IMR-90 (cell line): ENCODE data around the gene CCNK. TPM values are rescaled to one million over a fixed set of nuclear protein-coding genes. Genes with fewer than 3 reads are reported as not detected.

Source experiments
- ATAC-seq: fragments of 200-7000 bp; cut with Tn5 transposase; 2 replicates; pipeline ENCODE4 v1.9.1; 2020; ENCODE audit warnings: low read depth, mild to moderate bottlenecking, moderate library complexity
- BruUV-seq: library from RNA; stranded (reverse); fragments of 400-500 nt; replicated peaks from 2 replicates; lab custom pipeline; 2021; lab: Mats Ljungman, UMichigan
- CTCF ChIA-PET: fragments of 300-600 bp; formaldehyde crosslinking; extraction: SDS; loops from one replicate; lab custom pipeline; 2021; ENCODE audit warnings: antibody characterized with exemption; lab: Yijun Ruan, JAX
- POLR2A ChIA-PET: fragments of 300-600 bp; sonication (Branson Sonifier 250); formaldehyde crosslinking; loops from one replicate; lab custom pipeline; 2022; ENCODE audit warnings: antibody characterized with exemption; ENCODE audit not compliant: unreplicated experiment; lab: Charles Lee
- DNase-seq: peaks from one replicate; pipeline ENCODE4 v3.0.0; 2013
- H2AFZ ChIP-seq: replicated peaks from 2 replicates; pipeline ENCODE3; 2013; ENCODE audit warnings: low read length, mild to moderate bottlenecking; ENCODE audit not compliant: poor library complexity
- H2AK5ac ChIP-seq: 2 replicates; pipeline ENCODE4 v1.6.1; 2013; ENCODE audit warnings: low read depth, low read length, inconsistent platforms
- H2AK9ac ChIP-seq: replicated peaks from 2 replicates; pipeline ENCODE3; 2013; ENCODE audit warnings: mild to moderate bottlenecking, low read depth, low read length, moderate library complexity; ENCODE audit not compliant: poor library complexity
- H2BK120ac ChIP-seq: 2 replicates; pipeline ENCODE4 v1.6.1; 2013; ENCODE audit warnings: low read depth, low read length, inconsistent platforms
- H2BK15ac ChIP-seq: 3 replicates; pipeline ENCODE4 v1.6.1; 2013; ENCODE audit warnings: low read depth, low read length, inconsistent platforms
- H2BK20ac ChIP-seq: 2 replicates; pipeline ENCODE4 v1.6.1; 2013; ENCODE audit warnings: low read depth, mild to moderate bottlenecking, inconsistent platforms, low read length, moderate library complexity
- H2BK5ac ChIP-seq: 2 replicates; pipeline ENCODE4 v1.6.1; 2013; ENCODE audit warnings: mild to moderate bottlenecking, low read depth, low read length, inconsistent platforms; ENCODE audit not compliant: poor library complexity, severe bottlenecking
- H3K14ac ChIP-seq: replicated peaks from 2 replicates; pipeline ENCODE4 v1.6.1; 2013; ENCODE audit warnings: low read depth, low read length, inconsistent platforms
- H3K18ac ChIP-seq: 2 replicates; pipeline ENCODE4 v1.6.1; 2013; ENCODE audit warnings: low read depth, low read length, control low read depth
- H3K23ac ChIP-seq: 2 replicates; pipeline ENCODE4 v1.6.1; 2013; ENCODE audit warnings: low read depth, low read length, inconsistent platforms
- H3K27ac ChIP-seq: 2 replicates; pipeline ENCODE4 v1.5.1; 2013; ENCODE audit warnings: mild to moderate bottlenecking, control low read depth, low read length; ENCODE audit not compliant: insufficient read depth
- H3K27me3 ChIP-seq: 2 replicates; pipeline ENCODE4 v1.6.1; 2013; ENCODE audit warnings: low read length; ENCODE audit not compliant: control insufficient read depth, insufficient read depth
- H3K36me3 ChIP-seq: 2 replicates; pipeline ENCODE4 v1.6.1; 2013; ENCODE audit warnings: low read length, mixed read lengths; ENCODE audit not compliant: control insufficient read depth, insufficient read depth
- H3K4ac ChIP-seq: 2 replicates; pipeline ENCODE4 v1.6.1; 2013; ENCODE audit warnings: low read depth, low read length, inconsistent platforms
- H3K4me1 ChIP-seq: 2 replicates; pipeline ENCODE4 v1.6.1; 2013; ENCODE audit warnings: low read length, mixed read lengths; ENCODE audit not compliant: control insufficient read depth, insufficient read depth
- H3K4me2 ChIP-seq: 2 replicates; pipeline ENCODE4 v1.6.1; 2013; ENCODE audit warnings: low read depth, mild to moderate bottlenecking, control low read depth, low read length, moderate library complexity
- H3K4me3 ChIP-seq: 2 replicates; pipeline ENCODE4 v1.5.1; 2013; ENCODE audit warnings: low read depth, mild to moderate bottlenecking, control low read depth, low read length, moderate library complexity; ENCODE audit not compliant: insufficient read depth
- H3K56ac ChIP-seq: 2 replicates; pipeline ENCODE4 v1.6.1; 2013; ENCODE audit warnings: low read length, inconsistent platforms; ENCODE audit not compliant: insufficient read depth; ENCODE audit errors: extremely low read depth
- H3K79me1 ChIP-seq, 2 experiments: 2 replicates each; pipeline ENCODE4 v1.6.1; 2013; ENCODE audit warnings: low read length in 2 of 2, inconsistent platforms in 1 of 2, low read depth in 1 of 2
- H3K9ac ChIP-seq: 2 replicates; pipeline ENCODE4 v1.6.1; 2013; ENCODE audit warnings: low read depth, low read length, control low read depth
- H3K9me1 ChIP-seq: 2 replicates; pipeline ENCODE4 v1.6.1; 2013; ENCODE audit warnings: low read length, inconsistent platforms; ENCODE audit not compliant: insufficient read depth
- H3K9me3 ChIP-seq: 2 replicates; pipeline ENCODE4 v1.6.1; 2013; ENCODE audit warnings: low read length; ENCODE audit not compliant: control insufficient read depth, insufficient read depth
- H4K20me1 ChIP-seq: 2 replicates; pipeline ENCODE4 v1.6.1; 2013; ENCODE audit warnings: low read length, inconsistent platforms; ENCODE audit not compliant: insufficient read depth
- H4K5ac ChIP-seq: 2 replicates; pipeline ENCODE4 v1.6.1; 2013; ENCODE audit warnings: mild to moderate bottlenecking, low read depth, low read length, control low read depth
- H4K8ac ChIP-seq, 2 experiments: 2 replicates each; pipeline ENCODE4 v1.6.1; 2013; ENCODE audit warnings: low read depth in 2 of 2, low read length in 2 of 2, control low read depth in 1 of 2, inconsistent platforms in 1 of 2
- H4K91ac ChIP-seq: 2 replicates; pipeline ENCODE4 v1.6.1; 2013; ENCODE audit warnings: low read depth, low read length, inconsistent platforms; ENCODE audit not compliant: insufficient read depth
- BHLHE40 ChIP-seq: fragments of 150-350 bp; IDR thresholded peaks from 2 replicates; pipeline ENCODE4 v1.6.1; 2016; ENCODE audit warnings: mild to moderate bottlenecking, low read depth, low read length
- CEBPB ChIP-seq: IDR thresholded peaks from 2 replicates; pipeline ENCODE4 v1.6.1; 2012; ENCODE audit warnings: low read depth, low read length, improper control_type of control experiment
- CHD1 ChIP-seq: IDR thresholded peaks from 2 replicates; pipeline ENCODE4 v1.6.1; 2012; ENCODE audit warnings: low read depth, low read length, improper control_type of control experiment
- CTCF ChIP-seq: conservative IDR thresholded peaks from 2 replicates; pipeline ENCODE4 v1.5.1; 2012; ENCODE audit warnings: mild to moderate bottlenecking, low read depth, low read length, improper control_type of control experiment
- ELK1 ChIP-seq: fragments of 150-350 bp; IDR thresholded peaks from 2 replicates; pipeline ENCODE4 v1.6.1; 2016; ENCODE audit warnings: low read depth, mild to moderate bottlenecking, low read length, moderate library complexity, borderline replicate concordance
- FOS ChIP-seq: fragments of 150-350 bp; IDR thresholded peaks from 2 replicates; pipeline ENCODE4 v1.6.1; 2016; ENCODE audit warnings: low read depth, low read length
- MAFK ChIP-seq: IDR thresholded peaks from 2 replicates; pipeline ENCODE4 v1.6.1; 2012; ENCODE audit warnings: low read depth, low read length, improper control_type of control experiment
- MAZ ChIP-seq: IDR thresholded peaks from 2 replicates; pipeline ENCODE4 v1.6.1; 2012; ENCODE audit warnings: low read depth, mild to moderate bottlenecking, low read length, improper control_type of control experiment, moderate library complexity, borderline replicate concordance
- MXI1 ChIP-seq: IDR thresholded peaks from 2 replicates; pipeline ENCODE4 v1.6.1; 2012; ENCODE audit warnings: low read depth, mild to moderate bottlenecking, low read length, moderate library complexity, borderline replicate concordance
- NFE2L2 ChIP-seq: fragments of 150-350 bp; IDR thresholded peaks from 2 replicates; pipeline ENCODE4 v1.6.1; 2016; ENCODE audit warnings: low read depth, mild to moderate bottlenecking, low read length
- POLR2A ChIP-seq: IDR thresholded peaks from 2 replicates; pipeline ENCODE4 v1.6.1; 2012; ENCODE audit warnings: mild to moderate bottlenecking, low read depth, low read length
- RAD21 ChIP-seq: IDR thresholded peaks from 2 replicates; pipeline ENCODE4 v1.6.1; 2012; ENCODE audit warnings: low read length, improper control_type of control experiment
- RCOR1 ChIP-seq: IDR thresholded peaks from 2 replicates; pipeline ENCODE4 v1.6.1; 2012; ENCODE audit warnings: mild to moderate bottlenecking, low read length, improper control_type of control experiment; ENCODE audit not compliant: insufficient replicate concordance
- RFX5 ChIP-seq: IDR thresholded peaks from 2 replicates; pipeline ENCODE4 v1.8.0; 2012; ENCODE audit warnings: low read depth, mild to moderate bottlenecking, low read length, moderate library complexity
- SMC3 ChIP-seq: fragments of 150-350 bp; IDR thresholded peaks from 2 replicates; pipeline ENCODE4 v1.6.1; 2016; ENCODE audit warnings: low read depth, mild to moderate bottlenecking, antibody characterized with exemption, low read length, moderate library complexity
- WGBS, 2 experiments: methylation state at CpG; one replicate each; pipeline versions ENCODE4 v1.1.5 to v1.1.7; 2013; ENCODE audit warnings: missing lambda C conversion rate in 2 of 2; ENCODE audit not compliant: insufficient read length in 1 of 2; ENCODE audit errors: extremely low coverage in 2 of 2; 5-methylcytosine and 5-hydroxymethylcytosine counted together
- dilution Hi-C: fragments of 300-500 bp; cut with HindIII; formaldehyde crosslinking; loops from one replicate; pipeline ENCODE4 v1.14.3; 2018; ENCODE audit warnings: low sequenced_read_pairs; ENCODE audit not compliant: unreplicated experiment
- in situ Hi-C: fragments of 300-500 bp; cut with MboI; formaldehyde crosslinking; loops from 3 replicates; pipeline ENCODE4 v1.14.3; 2019; ENCODE audit warnings: low sequenced_read_pairs, inconsistent platforms, mixed read lengths
- intact Hi-C: fragments of 100-400 bp; cut with micrococcal nuclease; formaldehyde crosslinking; loops from 2 replicates; pipeline ENCODE4 v1.10.0; 2022
- polyA plus RNA-seq, 3 experiments: library from polyadenylated mRNA; depleted of rRNA; stranded (reverse); fragments of >200 nt; gene quantifications; 2 replicates each; pipeline ENCODE4 v1.2.3, GENCODE V29; 2012; ENCODE audit warnings: low replicate concordance in 1 of 3
- total RNA-seq: library from RNA; depleted of rRNA; stranded (reverse); fragments of >200 nt; gene quantifications from 2 replicates; pipeline ENCODE4 v1.2.3, GENCODE V29; 2012
- TF ChIP-seq, protein P1 (sequence below): fragments of 150-350 bp; IDR thresholded peaks from 2 replicates; pipeline ENCODE4 v1.6.1; 2017; ENCODE audit warnings: mild to moderate bottlenecking, antibody characterized with exemption, low read length, low read depth

CCNK gene
- total and polyA plus RNA-seq, 2 of the 4 experiments (the other 2 are of a cell fraction): 18.8 to 38.3 TPM

DNA sequence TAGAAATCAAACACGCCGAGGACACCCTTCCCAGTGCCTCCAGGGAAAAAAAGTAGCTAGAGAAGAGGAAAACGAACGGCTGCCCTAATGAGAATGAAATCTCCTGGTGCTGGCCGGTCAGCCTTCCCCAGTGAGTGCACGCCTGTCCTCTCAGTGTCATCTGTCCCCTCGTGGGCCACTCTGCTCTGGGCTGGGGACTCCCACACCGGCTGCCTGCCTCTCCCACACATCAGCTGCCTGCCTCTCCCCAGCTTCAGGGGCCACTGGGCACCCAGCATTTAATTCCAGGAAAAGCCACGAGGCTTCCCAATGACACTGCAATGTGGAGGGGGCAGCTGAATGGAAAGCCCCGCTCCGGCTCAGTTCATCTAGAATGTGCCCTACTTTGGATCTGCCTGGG, 63.8 kb downstream of the CCNK start:
- 53% methylated on average over 5 of the region's 11 CpGs; no CpG with 5 or more reads in 1 of the 2 experiments for WGBS, 2 experiments
- Histone ChIP-seq H3K9ac (no peak overlapping the region), H3K23ac (no peak overlapping the region), H3K9me3 (no peaks in the 10 kb centered on the region), H3K4me2 (no peak overlapping the region), H3K4me3 (no peak overlapping the region), H2BK5ac (no peak overlapping the region), H4K20me1 (peaks cover 50% of the 10 kb centered on the region; the same call in 1 of the 2 replicates), H2BK120ac (no peak overlapping the region), H3K27me3 (no peaks in the 10 kb centered on the region), H3K4ac (no peak overlapping the region), H4K5ac (no peak overlapping the region), H2AFZ (peak overlapping the region; percentile 36), H2BK20ac (no peak overlapping the region), H3K14ac (no peak overlapping the region; the same call in 1 of the 2 replicates), H3K18ac (no peak overlapping the region), H3K4me1 (peaks cover 7% of the 10 kb centered on the region), H2AK9ac (peak overlapping the region; percentile 34), H2BK15ac (no peak overlapping the region), H3K9me1 (0 out of 2 replicates have a peak, but pooled peaks cover 4% of the 10 kb centered on the region), H4K91ac (no peak overlapping the region), H3K56ac (no peak overlapping the region), H3K27ac (no peak overlapping the region), H2AK5ac (0 out of 2 replicates have a peak overlapping the region, but pooled peaks have one; percentile 9), H3K36me3 (no peaks in the 10 kb centered on the region), H4K8ac (no peak overlapping the region; a peak in 1 of 4 replicates), H3K79me1 (peaks cover 54 to 90% of the 10 kb centered on the region in 2 experiments)
- no TSS peak for BruUV-seq
- DNase-seq: no peak
- dilution Hi-C loops: no loop called here
- in situ Hi-C loops: no loop called here
- CTCF ChIA-PET: no interaction called here
- TF ChIP-seq ELK1: no peak
- no peak for TF ChIP-seq SMC3
- TF ChIP-seq RCOR1: no peak
- no peak for TF ChIP-seq CTCF
- TF ChIP-seq FOS: no peak
- TF ChIP-seq POLR2A: no peak
- TF ChIP-seq MAZ: no peak
- TF ChIP-seq NFE2L2: no peak
- no peak for TF ChIP-seq RAD21
- TF ChIP-seq CHD1: no peak
- no peak for TF ChIP-seq MXI1
- no peak for TF ChIP-seq RFX5
- TF ChIP-seq, protein P1, sequence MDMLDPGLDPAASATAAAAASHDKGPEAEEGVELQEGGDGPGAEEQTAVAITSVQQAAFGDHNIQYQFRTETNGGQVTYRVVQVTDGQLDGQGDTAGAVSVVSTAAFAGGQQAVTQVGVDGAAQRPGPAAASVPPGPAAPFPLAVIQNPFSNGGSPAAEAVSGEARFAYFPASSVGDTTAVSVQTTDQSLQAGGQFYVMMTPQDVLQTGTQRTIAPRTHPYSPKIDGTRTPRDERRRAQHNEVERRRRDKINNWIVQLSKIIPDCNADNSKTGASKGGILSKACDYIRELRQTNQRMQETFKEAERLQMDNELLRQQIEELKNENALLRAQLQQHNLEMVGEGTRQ: no peak
- no peak for TF ChIP-seq MAFK
- no peak for TF ChIP-seq CEBPB
- TF ChIP-seq BHLHE40: no peak
- intact Hi-C loops: no loop called here
- POLR2A ChIA-PET: no interaction called here
- no peak for ATAC-seq
